IMR-90 (cell line): ENCODE results near the gene HES4. TPM values are rescaled to one million over a fixed set of nuclear protein-coding genes. Genes with fewer than 3 reads are reported as not detected.

Experiments used
- polyA plus RNA-seq, 3 experiments: library from polyadenylated mRNA; depleted of rRNA; stranded (reverse); fragments of >200 nt; gene quantifications; 2 replicates each; pipeline ENCODE4 v1.2.3, GENCODE V29; 2012; ENCODE audit warnings: low replicate concordance in 1 of 3
- total RNA-seq: library from RNA; depleted of rRNA; stranded (reverse); fragments of >200 nt; gene quantifications from 2 replicates; pipeline ENCODE4 v1.2.3, GENCODE V29; 2012
- TF ChIP-seq, protein P1 (sequence below): conservative IDR thresholded peaks from 2 replicates; pipeline ENCODE4 v1.5.1; 2012; ENCODE audit warnings: mild to moderate bottlenecking, low read depth, low read length, improper control_type of control experiment

Gene HES4
- total and polyA plus RNA-seq, 2 of the 4 experiments (the other 2 are of a cell fraction), result 1.4 to 11.7 TPM

DNA sequence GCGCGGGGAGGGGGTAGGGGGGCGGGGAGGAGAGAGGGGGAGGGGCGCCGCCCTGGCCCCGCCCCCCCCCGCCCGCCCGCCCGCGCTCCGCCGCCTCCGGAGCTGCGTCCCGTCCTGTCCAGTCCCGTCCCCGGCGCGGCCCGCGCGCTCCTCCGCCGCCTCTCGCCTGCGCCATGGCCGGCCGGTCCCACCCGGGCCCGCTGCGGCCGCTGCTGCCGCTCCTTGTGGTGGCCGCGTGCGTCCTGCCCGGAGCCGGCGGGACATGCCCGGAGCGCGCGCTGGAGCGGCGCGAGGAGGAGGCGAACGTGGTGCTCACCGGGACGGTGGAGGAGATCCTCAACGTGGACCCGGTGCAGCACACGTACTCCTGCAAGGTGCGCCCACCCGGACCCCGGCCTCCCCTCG is 20.1 kb upstream of the HES4 start, which contains the start of gene AGRN (continued):
- TF ChIP-seq, protein P1, sequence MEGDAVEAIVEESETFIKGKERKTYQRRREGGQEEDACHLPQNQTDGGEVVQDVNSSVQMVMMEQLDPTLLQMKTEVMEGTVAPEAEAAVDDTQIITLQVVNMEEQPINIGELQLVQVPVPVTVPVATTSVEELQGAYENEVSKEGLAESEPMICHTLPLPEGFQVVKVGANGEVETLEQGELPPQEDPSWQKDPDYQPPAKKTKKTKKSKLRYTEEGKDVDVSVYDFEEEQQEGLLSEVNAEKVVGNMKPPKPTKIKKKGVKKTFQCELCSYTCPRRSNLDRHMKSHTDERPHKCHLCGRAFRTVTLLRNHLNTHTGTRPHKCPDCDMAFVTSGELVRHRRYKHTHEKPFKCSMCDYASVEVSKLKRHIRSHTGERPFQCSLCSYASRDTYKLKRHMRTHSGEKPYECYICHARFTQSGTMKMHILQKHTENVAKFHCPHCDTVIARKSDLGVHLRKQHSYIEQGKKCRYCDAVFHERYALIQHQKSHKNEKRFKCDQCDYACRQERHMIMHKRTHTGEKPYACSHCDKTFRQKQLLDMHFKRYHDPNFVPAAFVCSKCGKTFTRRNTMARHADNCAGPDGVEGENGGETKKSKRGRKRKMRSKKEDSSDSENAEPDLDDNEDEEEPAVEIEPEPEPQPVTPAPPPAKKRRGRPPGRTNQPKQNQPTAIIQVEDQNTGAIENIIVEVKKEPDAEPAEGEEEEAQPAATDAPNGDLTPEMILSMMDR, result no peak
